ENCODE data around the gene FOXF2.

Gene FOXF2

GRCh38 chr6:1438471-1438881 lies 49.1 kb downstream of the FOXF2 start:
- Histone ChIP-seq H3K4me1 (ENCODE audit: control insufficient read depth, insufficient read depth, low read length) (peaks cover 11% of the 10 kb centered on the region), H3K4me3 (ENCODE audit: low read depth, low read length) (no peak overlapping the region), H3K27ac (ENCODE audit: low read depth, low read length) (no peak overlapping the region), H3K9me3 (ENCODE audit: control insufficient read depth, insufficient read depth, low read length) (no peaks in the 10 kb centered on the region), H3K9ac (ENCODE audit: low read depth, low read length) (no peak overlapping the region), H3K27me3 (ENCODE audit: control insufficient read depth, insufficient read depth, low read length) (no peaks in the 10 kb centered on the region), H3K36me3 (ENCODE audit: control insufficient read depth, insufficient read depth, low read length) (no peaks in the 10 kb centered on the region)

GRCh38 chr6:1439349-1439748 lies 50.0 kb downstream of the FOXF2 start:
- Histone ChIP-seq H3K36me3 (ENCODE audit: control insufficient read depth, insufficient read depth, low read length) (no peaks in the 10 kb centered on the region), H3K9me3 (ENCODE audit: control insufficient read depth, insufficient read depth, low read length) (no peaks in the 10 kb centered on the region), H3K27me3 (ENCODE audit: control insufficient read depth, insufficient read depth, low read length) (no peaks in the 10 kb centered on the region), H3K4me3 (ENCODE audit: low read depth, low read length) (no peak overlapping the region), H3K4me1 (ENCODE audit: control insufficient read depth, insufficient read depth, low read length) (peaks cover 11% of the 10 kb centered on the region), H3K27ac (ENCODE audit: low read depth, low read length) (no peak overlapping the region), H3K9ac (ENCODE audit: low read depth, low read length) (no peak overlapping the region)

DNA sequence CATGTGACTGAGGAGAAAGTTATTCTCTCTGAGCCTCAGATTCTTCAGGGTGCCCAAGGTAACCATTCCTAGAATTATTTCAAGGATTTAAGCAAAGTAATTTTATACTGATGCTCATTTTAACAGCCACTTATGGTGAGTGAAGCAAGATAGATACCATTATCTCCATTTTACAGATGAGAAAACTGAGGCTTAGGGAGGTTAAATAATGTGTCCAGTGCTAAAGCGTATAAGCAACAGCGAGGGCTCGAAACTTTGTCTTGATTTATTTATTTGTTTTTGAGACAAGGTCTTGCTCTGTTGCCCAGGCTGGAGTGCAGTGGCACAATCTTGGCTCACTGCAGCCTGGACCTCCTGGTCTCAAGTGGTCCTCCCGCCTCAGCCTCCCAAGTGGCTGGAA lies 53.6 kb downstream of the FOXF2 start:
- Histone ChIP-seq H3K9me3 (ENCODE audit: control insufficient read depth, insufficient read depth, low read length) (no peaks in the 10 kb centered on the region), H3K27ac (ENCODE audit: low read depth, low read length) (no peak overlapping the region), H3K4me1 (ENCODE audit: control insufficient read depth, insufficient read depth, low read length) (peaks cover 6% of the 10 kb centered on the region), H3K9ac (ENCODE audit: low read depth, low read length) (no peak overlapping the region), H3K36me3 (ENCODE audit: control insufficient read depth, insufficient read depth, low read length) (no peaks in the 10 kb centered on the region), H3K4me3 (ENCODE audit: low read depth, low read length) (no peak overlapping the region), H3K27me3 (ENCODE audit: control insufficient read depth, insufficient read depth, low read length) (no peaks in the 10 kb centered on the region)
